SKM-1 (cell line): Measurements from ENCODE around the gene HOXA6.
A peak's percentile ranks its signal among the peaks of the same experiment; 100 is the strongest.

Experiments
- DNase-seq: peaks from one replicate; lab custom pipeline; 2025; ENCODE audit not compliant: unreplicated experiment; lab: John Stamatoyannopoulos, UW

Gene HOXA6

DNA sequence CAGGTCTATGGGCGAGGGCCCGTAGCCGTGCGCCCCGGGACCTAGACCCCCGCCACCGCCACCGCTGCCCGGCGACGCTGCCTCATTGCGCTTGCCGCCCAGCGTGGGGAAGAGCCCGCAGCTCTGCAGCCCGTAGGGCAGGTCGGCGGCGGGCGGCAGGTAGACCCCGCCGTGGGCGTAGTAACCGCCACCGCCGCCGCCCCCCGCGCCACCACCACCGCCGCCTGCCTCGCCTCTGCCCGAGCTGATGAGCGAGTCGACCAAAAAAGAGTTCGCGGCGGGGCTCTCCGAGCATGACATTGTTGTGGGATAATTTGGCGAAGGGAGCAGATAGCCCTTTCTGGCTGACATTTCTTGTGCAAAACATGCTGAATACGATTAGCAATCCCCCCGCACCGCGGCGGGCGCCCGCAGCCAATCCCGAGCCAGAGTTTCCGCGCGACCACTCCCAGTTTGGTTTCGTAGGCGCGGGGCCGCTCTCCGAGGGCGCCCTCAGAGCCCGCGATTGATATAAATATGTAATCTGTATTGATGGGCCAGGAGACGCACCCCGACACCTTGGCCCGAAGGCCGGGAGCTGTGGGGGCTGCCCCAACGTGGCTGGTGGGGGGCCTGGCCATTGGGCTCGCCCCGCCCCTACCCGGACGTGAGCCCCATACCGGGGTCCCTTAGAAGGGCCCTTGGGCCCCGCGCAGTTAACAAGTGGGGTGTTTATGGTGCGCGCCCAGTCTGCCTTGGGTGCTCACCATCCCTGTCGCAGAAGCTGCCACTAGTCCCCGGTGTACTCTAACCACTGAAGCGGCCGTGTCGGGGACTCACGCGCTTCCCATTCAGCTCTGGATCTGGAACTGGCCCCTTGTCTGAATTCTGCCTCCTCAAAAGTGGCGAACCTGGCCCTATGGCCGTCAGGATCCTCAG lies 26.6 kb upstream of the HOXA6 start, which contains the start of gene HOXA10:
Gene HOXA10, minus strand, starts transcription at position 365 of the 918 bp plus-strand sequence. Its CDS starts 14 bp downstream, at position 351.
- no peak for DNase-seq

DNA sequence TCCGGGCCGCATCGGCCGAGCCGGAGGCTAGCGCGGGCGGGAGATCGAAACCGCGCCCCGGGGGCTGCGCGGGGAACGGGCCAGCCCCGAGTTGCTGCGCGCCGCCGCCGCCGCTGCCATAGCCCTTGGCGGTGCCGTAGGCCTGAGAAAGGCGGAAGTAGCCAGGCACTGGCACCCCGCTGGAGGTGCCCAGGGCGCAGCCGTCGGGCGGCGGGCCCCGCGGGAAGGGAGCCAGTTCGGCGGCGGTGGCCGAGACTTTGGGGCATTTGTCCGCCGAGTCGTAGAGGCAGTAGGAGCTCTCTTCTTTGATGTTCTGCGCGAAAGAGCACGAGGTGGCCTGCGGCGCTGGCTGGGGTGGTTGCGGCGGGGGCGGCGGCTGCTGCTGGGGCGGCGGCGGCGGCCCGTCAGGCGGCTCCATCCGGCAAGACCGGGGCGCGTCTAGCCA lies 26.0 kb upstream of the HOXA6 start:
- no peak for DNase-seq

DNA sequence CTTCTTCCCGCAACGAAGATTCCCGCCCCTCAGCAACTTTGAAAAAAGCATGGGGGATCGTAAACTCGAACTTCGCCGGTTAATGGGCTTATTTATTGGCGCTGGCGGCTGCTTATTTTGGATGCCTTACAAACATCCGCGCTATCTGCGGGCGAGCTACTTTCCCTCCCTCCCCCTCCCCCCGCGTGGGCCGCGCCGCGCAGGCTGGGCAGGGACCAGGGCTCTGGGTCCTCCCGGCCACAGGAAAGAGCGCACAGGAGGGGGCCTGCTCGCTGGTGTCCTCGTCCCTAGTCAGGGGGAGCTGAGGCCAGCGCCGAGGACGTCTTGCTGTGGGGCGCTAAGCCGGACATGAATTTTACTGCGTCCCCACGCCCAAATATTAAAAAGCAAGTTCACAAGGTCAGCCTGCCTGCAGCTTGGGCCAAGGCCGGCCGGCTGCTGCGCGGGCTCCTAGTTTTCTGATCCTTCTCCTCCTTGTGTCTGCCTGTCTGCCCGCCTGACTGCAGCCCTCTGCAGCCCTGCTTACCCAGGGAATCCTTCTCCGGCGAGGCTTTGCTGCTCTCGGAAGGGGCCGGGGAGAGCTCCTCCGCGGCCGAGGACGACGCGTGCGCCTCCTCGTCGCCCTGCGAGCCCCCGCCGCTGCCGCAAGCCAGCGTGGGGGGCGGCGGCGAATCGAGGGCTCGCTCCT lies 25.4 kb upstream of the HOXA6 start:
- no peak for DNase-seq

- no peak for DNase-seq
These were observed 24.8 kb upstream of the HOXA6 start for GRCh38 chr7:27172315-27172774.

DNA sequence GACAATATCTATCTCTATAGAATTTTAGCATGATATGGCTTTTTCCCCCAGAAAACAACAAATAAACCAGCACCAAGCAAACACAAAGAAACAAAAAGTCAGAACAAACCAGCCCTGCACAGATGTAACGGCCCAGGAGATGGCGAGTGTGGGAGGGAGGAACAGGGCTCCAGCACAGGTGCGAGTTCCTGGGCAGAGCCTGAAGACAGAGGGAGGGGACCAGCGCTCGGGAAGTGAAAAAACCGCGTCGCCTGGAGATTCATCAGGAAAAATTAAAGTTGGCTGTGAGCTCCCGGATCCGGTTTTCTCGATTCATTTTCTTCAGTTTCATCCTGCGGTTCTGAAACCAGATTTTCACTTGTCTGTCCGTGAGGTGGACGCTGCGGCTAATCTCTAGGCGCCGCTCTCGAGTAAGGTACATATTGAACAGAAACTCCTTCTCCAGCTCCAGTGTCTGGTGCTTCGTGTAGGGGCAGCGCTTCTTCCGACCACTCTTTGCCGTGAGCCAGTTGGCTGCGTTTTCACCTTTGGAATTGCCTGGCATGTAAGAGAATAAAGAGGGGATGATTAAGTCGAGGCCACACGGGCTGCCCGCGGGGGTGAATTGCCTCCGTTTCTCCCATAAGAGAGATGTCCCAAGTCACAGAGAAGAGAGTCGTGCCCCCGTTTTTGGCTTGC lies 24.2 kb upstream of the HOXA6 start:
- no peak for DNase-seq

GRCh38 chr7:27171325-27171636 lies 23.7 kb upstream of the HOXA6 start:
- no peak for DNase-seq

DNA sequence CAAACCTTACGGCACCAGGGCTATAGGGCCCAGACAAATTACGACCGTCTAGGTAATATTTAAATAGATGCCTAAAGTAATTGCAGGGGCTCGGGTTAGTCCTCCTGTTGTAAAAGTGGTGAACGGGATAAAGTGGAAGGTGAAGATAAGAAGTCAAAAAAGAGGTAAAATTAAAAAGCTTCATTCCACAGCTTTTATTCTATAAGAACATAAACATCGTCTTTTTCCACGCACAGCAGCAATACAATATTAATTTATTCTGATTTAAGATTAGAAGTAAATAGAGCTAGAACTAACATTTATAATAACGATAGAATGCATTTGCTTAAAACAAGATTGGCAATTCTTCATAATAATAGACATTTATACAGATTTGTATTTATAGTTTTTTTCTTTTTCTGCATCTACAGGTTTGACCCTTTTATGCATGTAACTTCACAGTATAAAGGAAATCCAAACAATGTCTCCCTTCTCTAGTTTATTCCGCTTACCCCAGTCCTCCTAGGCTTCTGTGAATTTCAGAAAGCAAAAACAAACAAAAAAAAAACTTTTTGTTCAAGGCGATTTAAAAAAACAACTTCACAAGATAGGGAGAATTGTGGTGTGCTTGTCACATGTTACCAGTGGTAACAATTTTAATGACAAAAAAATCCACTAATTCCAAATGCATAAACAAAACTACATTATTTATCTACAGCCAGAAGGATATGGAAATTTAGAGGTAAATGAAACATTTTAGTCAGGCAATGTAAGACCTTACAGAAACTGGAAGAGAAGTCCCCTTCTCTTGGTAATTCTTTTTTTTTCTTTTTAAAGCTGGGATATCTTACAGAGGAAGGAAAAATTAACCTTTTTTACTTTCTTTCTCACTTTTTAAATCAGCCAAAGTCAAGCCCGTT lies 23.1 kb upstream of the HOXA6 start:
- no peak for DNase-seq

- DNase-seq: no peak
These were observed 22.3 kb upstream of the HOXA6 start for GRCh38 chr7:27169658-27170425.

DNA sequence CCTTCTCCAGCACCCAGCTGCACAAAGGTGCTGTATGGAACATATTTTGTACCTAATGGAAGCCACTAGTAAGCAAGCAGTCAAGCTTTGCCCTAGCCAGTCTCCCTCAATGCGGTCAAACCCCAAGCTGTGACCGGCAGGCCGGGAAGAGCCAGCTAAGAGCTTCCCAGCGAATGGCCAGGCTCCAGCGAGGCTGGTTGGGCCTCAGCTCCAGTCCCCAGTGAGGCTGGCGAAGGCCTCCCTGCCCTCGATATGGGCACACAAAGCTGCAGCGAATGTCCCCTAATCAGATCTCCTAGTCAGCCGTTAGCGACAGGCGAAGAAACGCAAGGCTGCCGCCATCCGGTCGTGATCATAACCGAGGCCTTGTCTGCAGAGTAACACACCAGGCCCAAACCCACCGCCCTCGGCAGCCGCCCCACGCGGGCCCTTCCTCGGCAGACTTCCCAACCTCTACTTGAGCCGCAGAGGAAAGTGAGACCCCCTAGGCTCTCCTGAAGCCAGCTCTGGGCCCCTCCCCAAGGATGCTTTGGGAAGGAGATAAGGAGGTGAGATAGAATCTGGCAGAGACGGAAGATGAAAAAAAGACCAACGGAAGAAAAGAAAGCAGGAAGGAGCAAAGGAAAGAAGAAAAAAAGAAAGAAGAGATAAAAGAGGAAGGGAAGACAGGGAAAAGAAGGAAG lies 20.8 kb upstream of the HOXA6 start:
- peak; percentile 53 for DNase-seq

DNA sequence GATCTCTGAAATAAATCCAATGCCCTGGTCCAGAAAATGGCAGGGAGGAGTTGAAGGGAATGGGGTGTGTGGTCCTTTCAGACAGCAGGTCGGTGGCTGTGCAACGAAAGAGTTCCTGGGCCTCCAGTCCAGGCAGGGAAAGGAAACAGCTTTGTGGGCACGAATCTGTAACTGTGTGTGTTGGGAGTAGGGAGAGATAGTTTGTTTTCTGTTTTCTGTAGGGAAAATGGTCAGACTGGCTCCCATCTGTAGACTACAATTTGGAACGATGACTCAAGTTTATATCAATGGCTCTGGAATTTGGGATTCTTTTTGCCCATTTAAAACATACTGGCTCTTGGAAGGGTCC lies 20.3 kb upstream of the HOXA6 start:
- DNase-seq: no peak

DNA sequence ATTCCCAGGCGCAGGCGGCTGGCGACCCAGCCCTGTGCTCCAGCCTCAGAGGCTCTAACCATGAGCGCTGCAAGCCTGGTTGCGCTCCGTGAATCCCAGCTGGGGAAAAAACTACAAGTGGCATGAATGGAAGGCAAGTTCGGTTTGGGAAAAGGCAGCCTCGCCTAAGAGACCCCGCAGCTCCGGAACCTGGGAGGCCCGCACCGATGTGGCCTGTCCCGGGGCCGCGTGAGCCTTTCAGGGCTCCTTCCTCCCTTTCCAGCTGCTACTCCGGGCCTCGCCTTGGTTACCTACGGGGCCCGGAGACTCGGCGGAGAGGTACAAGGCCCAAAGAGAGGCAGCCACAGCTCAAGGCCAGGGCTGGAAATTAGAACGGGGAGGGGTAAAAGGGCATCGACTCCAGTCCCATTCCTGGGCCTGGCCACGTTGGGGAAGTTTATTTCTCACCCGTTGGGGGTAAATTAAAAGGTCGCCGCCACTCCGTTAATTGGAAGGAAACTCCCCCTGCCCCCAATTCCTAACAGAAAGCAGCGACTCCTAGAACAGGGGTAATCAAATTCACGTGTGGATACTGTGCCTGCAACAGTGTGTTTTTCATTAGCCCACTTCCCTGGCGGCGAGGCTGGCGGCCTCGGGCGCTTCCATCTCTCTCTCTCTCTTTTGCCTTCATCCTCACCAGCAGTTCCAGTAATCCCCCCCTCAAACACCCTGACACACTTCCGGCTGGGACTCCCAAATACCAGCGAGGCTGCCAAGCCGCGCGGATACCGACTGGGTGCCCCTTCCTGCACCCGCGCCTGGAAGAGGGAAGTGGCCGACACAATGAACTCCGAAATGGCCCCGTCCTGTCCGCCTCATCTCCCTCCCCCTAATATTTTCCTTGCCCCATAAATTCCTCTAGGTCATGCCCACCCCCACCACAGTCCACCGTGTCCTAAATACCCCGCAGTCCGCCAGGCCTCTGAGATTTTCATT lies 19.2 kb upstream of the HOXA6 start:
- no peak for DNase-seq

DNA sequence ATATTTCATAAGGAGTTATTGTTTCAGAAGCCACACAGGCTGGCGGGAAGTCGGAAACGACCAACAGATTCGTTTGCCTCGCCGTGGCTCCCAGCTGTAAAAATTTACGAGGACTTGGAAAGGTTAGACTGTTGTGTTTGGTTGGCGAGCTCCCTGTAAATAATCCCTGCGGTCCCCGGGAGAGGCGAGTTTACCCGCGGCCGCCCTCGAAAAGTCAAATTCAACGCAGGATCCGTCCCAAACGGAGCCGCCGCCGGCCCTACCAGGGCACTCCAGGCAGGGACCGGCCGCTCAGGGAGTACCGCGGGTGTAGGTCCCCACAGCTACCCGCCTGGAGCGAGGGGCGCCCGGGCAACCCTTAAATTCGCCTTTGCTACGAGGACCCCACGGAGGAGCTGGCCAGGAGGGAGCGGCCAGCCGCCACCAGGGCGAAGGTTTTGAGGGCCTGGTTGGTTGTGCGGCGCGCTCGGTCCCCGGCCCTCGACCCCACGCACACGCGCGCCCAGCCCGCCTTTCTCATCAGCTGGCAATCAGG lies 18.5 kb upstream of the HOXA6 start:
- DNase-seq: no peak

- DNase-seq: peak; percentile 71
These were observed 17.8 kb upstream of the HOXA6 start, which contains the start of gene HOXA9 for GRCh38 chr7:27165089-27165995. Gene HOXA9 (minus strand): TSS chr7:27165537. CDS start chr7:27165457, 80 bp downstream.

- DNase-seq: no peak
These were observed 17.0 kb upstream of the HOXA6 start for GRCh38 chr7:27164367-27165088.

DNA sequence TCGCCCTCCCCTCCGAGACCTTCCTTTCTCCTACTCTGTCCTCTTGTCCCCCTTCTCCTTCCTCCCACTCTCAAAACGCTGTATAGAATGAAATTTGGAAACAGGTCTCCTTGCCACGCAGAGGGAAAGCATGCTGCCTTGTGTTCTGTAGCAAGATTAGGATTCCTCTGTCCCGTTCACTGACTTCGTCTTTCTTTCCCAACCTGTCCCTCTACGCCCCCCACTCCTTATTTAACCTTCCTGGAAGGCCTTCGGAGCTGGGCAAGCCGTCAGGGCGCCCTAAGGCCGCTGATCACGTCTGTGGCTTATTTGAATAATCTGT lies 16.4 kb upstream of the HOXA6 start:
- DNase-seq: no peak

DNA sequence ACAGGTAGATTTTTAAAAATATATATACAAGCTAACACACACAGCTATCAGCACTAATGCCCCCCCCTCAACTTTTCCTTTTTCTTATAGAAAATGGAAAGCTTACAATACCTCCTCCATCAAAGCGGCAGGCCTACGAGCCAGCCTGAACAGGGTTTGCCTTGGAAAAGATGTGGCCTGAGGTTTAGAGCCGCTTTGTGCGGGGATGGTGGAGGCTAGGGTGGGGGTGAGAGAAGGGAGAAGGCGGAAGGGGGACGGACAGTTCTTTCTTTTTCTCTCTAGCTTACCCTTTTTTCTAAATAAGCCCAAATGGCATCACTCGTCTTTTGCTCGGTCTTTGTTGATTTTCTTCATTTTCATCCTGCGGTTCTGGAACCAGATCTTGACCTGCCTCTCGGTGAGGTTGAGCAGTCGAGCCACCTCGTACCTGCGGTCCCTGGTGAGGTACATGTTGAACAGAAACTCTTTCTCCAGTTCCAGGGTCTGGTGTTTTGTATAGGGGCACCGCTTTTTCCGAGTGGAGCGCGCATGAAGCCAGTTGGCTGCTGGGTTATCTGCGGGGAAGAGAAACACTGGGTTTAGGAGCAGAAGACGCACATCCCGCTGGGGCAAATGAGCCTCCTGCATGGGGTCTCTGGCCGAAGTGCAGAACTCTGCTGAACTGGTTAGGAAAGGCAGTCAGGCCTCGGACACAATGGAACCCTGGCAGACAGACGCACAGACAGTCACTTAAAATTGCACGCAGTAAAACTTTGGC lies 15.9 kb upstream of the HOXA6 start:
- DNase-seq: no peak
